ENCODE results near the gene SLC44A4. TPM values are rescaled to one million over a fixed set of nuclear protein-coding genes. Genes with fewer than 3 reads are reported as not detected.
"Not testable (repeated sequence)": the region's sequence is repeated elsewhere in the genome, so short reads cannot be mapped to it uniquely, and the experiment has no call there.

Gene SLC44A4
- total RNA-seq, 1 experiment from 2014 or later = 124 TPM

DNA sequence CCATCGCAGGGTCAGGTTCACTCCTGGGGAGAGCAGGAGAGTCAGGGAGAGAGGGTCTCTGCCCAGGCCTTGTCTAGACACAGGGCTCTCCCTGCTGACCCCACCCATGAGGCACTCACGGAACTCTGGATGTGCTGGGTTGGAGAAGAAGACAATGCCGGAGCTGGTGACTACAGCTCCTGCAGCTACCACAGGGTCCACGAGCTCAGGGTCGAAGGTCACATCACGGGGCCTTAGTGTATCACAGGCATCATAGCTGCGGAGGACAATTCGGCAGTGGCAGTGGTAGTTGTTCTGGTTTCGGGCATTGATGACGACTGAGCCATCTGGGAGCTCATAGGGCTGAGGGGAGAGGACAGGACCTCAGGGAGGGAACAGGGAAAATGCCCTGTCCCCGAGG, 18.9 kb downstream of the SLC44A4 start:
- no peak for DNase-seq (ENCODE audit: low spot score)

DNA sequence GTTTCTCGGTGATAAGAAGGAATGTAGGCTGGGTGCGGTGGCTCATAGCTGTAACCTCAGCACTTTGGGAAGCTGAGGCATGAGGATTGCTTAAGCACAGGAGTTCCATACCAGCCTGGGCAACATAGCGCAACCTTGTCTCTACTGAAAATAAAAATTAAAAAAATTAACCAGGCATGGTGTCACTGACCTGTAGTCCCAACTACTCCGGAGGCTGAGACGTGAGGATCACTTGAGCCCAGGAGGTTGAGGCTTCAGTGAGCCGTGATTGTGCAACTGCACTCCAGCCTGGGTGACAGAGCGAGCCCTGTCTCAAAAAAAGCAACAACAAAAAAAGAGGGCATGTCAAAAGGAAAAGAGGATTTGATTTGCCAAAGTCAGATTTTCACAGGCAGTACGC, 20.1 kb downstream of the SLC44A4 start:
- DNase-seq (ENCODE audit: low spot score) = no peak

DNA sequence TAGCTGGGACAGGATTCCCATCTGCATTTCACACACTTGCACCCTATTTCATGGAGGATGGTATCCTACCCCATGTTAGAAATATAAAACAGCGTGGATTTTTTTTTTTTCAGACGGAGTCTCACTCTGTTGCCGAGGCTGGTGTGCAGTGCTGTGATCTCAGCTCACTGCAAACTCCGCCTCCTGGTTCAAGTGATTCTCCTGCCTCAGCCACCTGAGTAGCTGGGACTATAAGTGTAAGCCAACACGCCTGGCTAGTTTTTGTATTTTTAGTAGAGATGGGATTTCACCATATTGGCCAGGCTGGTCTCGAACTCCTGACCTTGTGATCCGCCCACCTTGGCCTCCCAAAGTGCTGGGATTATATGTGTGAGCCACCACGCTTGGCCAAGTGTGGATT, 21.0 kb downstream of the SLC44A4 start:
- not testable (repeated sequence) for DNase-seq (ENCODE audit: low spot score)

DNA sequence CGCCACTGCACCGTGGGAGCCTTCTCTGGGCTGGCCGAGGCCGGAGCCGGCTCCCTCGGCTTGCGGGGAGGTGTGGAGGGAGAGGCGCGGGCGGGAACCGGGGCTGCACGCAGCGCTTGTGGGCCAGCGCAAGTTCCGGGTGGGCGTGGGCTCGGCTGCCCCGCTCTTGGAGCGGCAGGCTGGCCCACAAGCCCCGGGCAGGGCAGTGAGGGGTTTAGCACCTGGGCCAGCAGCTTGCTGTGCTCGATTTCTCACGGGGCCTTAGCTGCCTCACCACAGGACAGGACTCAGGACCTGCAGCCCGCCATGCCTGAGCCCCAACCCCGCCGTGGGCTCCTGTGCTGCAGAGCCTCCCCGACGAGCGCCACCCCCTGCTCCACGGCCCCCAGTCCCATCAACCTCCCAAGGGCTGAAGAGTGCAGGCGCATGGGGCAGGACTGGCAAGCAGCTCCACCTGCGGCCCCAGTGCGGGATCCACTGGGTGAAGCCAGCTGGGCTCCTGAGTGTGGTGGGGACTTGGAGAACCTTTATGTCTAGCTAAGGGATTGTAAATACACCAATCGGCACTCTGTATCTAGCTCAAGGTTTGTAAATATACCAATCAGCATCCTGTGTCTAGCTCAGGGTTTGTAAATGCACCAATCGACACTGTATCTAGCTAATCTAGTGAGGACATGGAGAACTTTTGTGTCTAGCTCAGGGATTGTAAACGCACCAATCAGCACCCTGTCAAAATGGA, 26.6 kb downstream of the SLC44A4 start:
- DNase-seq (ENCODE audit: low spot score) = not testable (repeated sequence)

DNA sequence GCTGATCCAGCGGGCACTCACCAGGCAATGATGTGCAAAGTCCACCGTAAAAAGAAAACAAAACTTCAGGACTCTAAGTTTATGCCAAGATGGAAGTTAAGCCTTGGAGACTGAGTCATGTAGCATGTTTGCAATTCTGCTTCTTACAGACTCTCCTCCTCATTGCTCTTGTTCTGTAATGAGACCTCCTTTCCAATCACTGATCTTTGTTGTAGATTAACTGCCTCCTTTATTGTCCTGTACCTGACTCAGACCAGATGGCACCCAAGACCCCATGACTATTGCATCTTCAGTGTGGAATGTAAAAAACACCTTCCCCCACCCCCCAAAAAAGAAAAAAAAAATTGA, 27.3 kb downstream of the SLC44A4 start:
- no peak for DNase-seq (ENCODE audit: low spot score)

DNA sequence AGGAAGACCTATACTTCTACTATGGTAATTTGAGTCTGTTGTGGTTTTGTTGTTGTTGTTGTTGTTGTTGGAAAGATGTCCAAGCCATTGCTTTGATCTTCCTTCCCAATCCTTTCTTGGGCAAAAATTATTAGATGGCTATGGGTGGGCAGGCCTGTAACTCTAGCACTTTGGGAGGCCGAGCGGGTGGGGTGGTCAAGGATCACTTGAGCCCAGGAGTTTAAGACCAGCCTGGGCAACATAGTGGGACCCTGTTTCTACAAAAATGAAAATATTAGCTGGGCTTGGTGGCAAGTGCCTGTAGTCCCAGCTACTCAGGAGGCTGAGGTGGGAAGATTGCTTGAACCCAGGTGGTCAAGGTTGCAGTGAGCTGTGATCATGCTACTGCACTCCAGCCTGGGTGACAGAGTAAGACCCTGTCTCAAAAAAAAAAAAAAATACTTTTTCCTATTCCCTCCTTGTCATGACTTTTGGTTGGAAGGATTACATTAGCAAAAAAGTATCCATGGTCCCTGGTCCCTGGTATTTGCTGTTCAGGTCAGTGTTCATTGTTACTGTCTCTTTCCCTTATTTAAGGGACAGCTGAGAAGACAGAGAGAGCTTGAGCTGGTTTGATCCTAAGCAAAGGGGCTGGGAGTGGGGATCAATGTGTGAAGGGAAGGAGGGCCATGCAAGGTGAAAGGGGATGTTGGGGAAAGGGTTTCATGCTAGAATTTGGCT, 27.9 kb downstream of the SLC44A4 start:
- DNase-seq (ENCODE audit: low spot score) = no peak

DNA sequence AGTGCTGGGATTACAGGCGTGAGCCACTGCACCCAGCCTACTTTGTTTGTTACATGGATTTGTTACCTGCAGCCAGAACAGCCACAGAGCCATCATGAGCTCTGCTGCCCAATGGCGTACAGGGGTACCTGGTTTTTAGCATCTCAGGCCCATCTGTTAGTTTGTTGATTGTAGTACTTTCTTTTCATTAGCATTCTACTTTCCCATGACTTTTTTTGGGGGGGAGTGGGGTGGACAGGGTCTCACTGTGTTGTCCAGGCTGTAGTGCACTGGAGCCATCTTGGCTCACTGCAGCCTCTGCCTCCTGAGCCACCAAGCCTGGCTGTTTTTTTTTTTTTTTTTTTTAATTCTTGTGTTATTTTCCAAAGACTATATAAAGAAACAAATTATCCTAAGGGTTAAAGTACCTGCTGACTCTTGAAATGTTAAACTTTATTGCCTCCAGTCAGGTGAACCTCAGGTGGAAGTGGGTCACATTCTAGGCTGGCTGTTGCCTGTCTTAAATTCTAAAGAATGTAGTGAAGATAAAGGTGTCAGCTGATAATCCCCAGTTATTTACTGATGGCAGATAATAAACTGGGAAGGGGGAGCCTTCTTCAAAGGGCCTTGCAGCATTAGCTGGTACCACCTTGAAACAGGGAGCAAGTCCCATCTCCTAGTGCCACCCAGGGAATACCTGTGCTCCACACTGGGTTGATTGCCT, 31.4 kb downstream of the SLC44A4 start:
- no peak for DNase-seq (ENCODE audit: low spot score)

DNA sequence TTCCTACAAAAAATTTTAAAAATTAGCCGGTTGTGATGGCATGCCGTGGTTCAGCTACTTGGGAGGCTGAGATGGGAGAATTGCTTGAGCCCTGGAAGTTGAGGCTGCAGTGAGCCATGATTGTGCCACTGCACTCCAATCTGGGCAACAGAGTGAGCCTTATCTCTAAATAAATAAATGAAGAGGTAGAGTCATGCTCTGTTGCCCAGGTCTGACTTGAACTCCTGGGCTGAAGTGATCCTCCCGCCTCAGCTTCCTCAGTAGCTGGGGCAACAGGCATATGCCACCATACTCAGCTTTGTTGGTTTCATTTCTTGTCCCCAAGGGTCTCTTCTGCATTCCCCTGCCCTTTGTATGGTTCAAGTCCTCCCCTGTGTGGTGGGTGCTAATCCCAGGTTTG, 34.3 kb downstream of the SLC44A4 start:
- no peak for DNase-seq (ENCODE audit: low spot score)

DNA sequence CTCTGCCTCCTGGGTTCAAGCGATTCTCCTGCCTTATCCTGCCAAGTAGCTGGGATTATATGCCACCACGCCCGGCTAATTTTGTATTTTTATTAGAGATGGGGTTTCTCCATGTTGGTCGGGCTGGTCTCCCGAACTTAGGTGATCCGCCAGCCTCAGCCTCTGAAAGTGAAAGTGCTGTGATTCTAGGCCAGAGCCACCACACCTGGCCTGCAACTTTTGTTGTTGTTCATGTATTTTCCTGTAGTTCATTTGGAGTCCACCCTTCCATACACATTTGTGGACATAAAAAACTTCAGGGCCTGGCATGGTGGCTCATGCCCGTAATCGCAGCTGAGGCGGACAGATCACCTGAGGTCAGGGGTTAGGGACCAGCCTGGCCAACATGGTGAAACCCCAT, 36.7 kb downstream of the SLC44A4 start:
- no peak for DNase-seq (ENCODE audit: low spot score)

DNA sequence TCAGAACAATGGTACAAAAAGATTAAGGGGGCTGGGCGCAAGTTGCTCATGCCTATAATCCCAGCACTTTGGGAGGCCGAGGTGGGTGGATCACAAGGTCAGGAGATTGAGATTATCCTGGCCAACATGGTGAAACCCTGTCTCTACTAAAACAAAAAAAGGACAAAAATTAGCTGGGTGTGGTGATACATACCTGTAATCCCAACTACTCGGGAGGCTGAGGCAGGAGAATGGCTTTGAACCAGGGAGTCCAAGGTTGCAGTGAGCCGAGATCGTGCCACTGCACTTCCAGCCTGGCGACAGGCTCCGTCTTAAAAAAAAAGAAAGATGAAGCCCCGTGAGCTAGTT, 39.0 kb downstream of the SLC44A4 start:
- not testable (repeated sequence) for DNase-seq (ENCODE audit: low spot score)

DNA sequence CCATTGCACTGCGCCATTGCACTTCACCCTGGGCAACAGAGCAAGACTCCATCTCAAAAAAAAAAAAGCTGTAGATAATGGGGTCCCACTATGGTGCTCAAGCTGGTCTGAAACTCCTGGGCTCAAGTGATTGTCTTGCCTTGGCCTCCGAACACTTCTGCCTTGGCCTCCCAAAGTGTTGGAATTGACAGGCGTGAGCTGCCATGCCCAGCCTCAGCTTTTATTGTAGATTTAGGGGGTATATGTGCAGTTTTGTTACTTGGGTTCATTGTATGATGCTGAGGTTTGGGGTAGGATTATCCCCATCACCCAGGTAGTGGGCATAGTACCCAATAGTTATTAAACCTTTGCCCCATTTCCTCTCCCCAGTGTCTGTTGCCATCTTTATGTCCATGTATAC, 39.8 kb downstream of the SLC44A4 start:
- no peak for DNase-seq (ENCODE audit: low spot score)

DNA sequence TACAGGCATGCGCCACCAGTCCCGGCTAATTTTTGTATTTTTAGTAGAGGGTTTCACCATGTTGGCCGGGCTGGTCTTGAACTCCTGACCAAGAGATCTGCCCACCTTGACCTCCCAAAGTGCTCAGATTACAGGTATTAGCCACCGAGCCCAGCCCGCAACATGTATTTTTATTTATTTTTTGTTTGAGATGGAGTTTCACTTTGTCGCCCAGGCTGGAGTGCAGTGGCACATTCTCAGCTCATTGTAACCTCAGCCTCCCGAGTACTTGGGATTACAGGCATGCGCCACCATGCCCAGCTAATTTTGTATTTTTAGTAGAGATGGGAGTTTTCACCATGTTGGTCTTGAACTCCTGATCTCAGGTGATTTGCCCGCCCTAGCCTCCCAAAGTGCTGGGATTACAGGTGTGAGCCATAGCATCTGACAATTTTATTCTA, 40.7 kb downstream of the SLC44A4 start:
- DNase-seq (ENCODE audit: low spot score) = not testable (repeated sequence)

DNA sequence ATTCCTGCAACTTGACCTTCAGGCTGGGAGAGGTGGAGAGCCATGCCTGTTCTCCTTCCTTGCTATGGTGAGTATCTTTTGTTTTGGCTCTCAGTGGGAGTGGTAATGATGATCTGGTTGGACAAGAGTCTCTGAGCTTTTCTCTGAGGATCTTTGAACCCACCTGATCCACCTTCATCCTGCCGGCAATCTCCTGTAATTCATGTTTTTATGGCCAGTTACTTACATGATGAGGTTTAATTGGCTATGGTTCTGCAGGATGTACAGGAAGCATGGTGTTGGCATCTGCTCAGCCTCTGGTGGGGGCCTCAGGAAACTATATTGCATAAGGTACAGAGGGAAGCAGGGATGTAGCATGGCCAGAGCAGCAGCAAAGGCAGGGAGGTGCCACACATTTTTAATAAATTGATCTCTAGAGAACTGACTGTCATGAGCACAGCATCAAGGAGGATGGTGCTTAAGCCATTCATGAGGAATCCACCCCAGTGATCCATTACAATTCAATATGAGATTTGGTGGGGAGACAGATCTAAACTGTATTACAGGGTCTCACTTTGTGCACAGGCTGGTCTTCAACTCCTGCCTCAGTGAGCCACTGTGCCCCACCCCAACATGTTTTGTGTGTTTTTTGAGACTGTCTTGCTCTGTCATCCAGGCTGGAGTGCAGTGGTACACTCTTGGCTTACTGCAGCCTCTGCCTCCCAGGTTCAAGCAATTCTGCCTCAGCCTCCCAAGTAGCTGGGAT, 41.3 kb downstream of the SLC44A4 start:
- DNase-seq (ENCODE audit: low spot score) = no peak

DNA sequence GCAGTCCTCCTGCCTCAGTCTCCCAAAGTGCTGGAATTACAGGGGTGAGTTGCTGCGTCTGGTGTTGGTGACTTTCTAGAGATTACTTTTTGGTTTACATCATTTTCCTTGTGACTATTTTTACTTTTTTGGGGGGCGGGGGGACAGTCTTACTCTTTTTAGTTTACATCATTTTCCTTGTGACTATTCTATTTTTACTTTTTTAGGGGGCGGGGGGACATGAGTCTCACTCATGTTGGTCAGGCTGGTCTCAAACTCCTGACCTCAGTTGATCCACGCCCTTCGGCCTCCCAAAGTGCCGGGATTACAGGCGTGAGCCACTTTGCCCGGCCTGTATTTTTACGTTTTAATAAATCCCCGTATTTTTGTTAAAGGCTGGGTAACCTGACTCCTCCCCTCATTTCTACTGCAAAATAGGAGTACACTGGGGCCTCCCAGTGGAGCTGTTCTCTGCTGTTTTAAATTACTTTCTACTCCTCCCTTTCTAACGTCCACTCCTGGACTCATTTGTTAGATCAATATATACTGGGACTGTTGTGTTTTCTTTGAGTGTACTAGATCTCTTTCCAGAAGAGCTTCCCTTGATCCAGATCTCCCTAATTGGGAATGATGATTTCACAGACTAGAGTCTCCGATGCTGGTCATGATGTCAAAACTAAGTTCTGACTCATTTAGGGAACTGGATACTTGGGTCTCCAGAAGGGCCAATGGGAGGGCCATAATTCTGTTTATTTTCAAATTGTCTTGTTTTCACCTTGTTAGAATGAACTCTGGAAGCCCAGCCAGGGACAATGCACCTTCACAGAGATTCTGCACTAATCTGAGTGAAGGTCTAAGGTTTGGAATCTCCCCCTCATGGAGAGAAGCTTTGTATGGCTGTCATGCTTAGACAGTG, 42.1 kb downstream of the SLC44A4 start:
- DNase-seq (ENCODE audit: low spot score) = peak; percentile 30

DNA sequence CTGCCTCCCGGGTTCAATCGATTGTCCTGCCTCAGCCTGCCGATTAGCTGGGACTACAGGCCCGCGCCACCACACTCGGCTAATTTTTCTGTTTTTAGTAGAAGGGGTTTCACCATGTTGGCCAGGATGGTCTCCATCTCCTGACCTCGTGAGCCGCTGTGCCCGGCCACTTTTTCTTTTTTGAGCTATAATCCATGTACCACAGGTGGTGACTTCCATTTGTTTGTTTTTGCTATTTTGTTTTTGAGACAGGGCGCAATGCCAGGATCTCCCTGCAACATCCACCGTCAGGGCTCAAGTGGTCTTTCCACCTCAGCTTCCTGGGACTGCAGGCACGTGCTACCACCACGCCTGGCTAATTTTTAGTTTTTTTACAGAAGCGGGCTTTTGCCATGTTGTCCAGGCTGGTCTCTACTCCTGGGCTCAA, 42.7 kb downstream of the SLC44A4 start:
- no peak for DNase-seq (ENCODE audit: low spot score)

DNA sequence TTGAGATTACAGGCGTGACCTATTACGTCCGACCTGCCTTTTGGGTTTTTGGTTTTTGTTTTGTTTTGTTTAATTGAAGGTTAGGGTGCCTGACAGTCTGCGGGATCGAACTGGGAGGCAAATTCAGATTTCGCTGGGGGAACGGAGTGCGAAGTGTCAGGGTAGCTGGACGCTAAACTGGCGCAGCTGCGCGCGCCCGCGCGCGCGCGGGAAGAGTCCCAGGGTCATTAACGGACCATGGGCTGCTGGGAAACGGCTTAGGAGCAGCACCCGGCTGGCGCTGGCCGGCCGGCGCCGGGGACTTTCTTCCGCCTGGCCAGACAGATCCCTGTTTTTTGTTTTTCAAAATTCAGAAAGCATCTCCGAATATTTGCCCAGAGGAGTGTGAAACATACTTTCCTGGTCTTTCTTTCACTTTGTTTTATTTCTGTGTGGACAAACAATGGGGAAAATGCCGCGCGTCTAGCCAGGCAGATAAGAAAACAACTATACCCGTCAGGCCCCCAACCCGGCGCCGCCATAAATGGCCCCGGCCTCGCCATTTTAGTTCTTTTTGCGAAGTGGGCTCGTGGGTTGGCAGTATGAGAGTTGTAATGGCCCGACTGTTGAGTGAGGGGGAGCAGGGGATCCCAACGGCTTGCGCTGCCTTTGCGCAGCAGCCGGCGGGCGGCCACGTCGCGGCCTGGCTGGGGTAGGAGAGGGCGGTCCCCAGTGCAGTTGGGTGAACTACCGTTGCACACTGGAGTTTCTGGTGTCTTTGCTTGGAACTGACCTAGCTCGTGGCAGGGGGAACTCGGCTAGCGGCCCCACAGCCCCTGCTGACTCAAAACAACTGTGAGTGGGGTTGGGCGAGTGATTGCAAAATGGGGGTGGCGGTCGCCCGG, 44.2 kb downstream of the SLC44A4 start:
- DNase-seq (ENCODE audit: low spot score) = peak; percentile 96

DNA sequence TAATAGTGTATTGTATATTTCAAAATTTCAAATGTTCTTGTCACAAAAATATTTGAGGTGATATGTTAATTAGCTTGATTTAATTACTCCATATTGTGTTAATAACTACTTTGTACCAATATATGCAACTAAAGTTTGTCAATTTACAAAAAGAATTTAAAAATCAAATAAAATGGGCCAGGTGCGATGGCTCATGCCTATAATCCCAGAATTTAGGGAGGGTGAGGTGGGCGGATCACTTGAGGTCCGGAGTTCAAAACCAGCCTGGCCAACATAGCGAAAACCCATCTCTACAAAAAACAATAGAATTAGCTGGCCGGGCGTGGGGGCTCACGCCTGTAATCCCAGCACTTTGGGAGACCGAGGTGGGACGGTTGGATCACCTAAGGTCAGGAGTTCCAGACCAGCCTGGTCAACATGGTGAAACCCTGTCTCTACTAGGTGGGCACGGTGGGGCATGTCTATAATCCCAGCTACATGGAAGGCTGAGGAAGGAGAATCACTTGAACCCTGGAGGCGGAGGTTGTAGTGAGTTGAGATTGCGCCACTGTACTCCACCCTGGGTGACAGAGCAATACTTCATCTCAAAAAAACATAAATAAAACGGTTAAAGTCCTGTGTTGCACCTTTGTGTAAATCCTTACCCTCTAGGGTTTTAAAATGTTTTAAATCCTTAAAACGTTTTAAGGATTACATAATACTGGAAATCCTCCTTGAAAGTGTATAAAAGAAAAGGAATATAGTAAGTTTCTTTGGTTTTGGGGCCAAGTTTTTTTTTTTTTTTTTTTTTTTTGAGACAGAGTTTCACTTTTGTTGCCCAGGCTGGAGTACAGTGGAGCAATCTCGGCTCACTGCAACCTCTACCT, 47.2 kb downstream of the SLC44A4 start:
- peak; percentile 16 for DNase-seq (ENCODE audit: low spot score)

DNA sequence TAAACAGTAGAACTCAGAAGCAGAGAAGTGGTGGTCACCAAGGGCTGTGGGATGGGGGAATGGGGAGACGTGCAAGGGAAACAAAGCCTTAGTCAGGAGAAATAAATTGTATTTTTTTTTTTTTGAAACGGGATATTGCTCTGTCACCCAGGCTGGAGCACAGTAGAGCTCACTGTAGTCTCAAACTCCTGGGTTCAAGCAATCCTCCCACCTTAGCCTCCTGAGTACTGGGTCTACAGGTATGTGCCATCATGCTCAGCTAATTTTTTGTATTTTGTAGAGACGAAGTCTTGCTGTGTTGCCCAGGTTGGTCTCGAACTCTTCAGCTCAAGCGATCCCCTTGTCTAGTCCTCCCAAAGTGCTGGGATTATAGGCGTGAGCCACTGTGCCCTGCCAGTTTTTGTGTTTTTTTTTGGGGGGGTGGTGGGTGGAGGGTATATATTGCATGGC, 47.9 kb downstream of the SLC44A4 start:
- peak; percentile 7 for DNase-seq (ENCODE audit: low spot score)

All from HT-29 (cell line).